Endometrium (tissue), 2 donors: ENCODE measurements around the gene KRT78.

Experiments used
- FAIRE-seq: peaks from 2 replicates; lab custom pipeline; 2012; peaks lifted over from hg19 to GRCh38; lab: Jason Lieb, UNC
- donor health status: control.
- donor health status: control.

Gene KRT78

DNA sequence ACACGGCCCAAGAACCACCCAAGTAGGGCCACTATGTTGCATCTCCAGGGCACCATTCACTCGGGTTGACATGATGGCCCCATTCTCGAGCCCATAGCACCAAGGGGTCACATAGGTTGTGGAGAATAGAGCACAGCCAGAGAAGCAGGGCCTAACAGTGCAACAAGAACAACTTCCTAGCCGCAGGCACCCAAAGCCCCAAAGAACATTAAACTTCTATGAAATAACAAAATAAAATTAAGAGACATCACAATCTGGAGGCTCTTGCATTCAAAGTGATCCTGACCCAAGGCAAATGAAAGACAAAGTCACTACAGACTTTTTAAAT, 36.8 kb downstream of the KRT78 start:
- FAIRE-seq: no peak

DNA sequence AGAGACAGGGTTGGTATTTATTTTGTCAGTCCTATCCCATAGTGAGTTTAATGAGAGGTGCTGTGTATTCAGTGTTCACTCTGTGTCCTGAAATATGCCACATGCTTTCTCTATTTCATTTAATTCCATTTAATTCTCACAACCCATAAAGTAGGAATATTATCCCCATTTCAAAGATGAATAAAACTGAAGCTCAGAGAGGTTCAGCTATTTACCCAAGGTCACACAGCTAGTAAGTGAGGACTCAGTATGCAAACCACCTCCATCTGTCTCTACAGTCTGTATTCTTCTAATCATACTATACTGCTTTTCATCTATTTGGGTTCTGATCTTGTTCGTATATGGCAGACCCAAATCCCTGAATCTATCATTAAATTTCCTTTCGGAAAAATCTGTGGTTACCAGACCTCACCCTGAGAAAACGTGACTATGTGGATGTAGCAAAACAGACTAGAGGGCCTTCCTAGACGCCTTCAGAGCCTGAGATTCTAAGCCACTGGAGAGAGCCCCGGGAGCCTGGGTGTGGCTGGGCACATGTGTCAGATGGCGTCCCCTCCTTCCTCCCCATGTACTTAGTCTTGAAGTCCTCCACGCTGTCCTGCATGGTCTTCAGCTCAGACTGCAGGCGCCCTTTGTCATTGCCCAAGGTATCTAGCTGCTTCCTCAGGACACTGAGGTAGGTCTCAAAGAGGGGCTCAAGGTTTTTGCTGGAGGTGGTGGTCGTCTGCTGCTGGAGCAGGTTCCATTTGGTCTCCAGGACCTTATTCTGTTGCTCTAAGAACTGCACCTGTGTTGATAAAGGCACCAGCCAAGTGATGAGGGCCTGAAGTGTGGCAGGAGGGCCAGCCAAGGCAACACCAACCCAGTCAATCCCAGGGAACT, 37.4 kb downstream of the KRT78 start:
- FAIRE-seq: no peak

DNA sequence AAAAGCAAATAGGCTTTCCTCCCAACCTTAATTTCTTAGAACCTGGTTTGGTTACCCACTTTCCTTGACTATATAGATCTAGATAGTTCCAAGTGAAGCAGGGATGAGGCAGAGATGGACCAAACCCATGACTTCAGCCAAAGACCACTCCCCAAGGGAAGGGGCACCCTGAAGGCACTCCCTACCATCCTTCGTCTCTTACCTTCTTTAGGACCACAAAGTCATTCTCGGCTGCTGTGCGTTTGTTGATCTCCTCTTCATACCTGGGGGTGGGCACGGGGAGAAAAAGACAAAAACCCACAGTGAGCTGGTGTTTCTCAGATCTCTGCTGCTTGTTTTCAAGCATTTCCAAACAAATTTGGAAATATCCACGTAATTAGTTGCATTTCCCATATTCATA, 38.2 kb downstream of the KRT78 start:
- FAIRE-seq: no peak

DNA sequence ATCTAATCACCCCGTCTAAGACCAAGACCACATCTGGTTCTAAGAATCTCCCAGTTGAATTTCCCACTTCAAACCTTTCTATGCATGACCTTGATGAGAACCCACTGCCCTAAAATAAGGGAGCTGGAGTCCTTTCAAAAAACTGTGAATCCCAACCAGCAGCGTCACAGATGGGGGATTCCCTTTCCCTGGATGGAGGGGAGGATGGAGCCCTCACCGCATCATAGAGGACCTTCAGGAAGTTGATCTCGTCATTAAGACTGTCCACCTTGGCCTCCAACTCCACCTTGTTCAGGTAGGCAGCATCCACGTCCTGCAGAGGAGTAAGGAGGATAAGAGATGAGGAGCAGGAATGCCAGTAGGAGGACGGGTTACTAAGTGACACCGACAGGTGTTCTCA, 39.6 kb downstream of the KRT78 start:
- FAIRE-seq: no peak

DNA sequence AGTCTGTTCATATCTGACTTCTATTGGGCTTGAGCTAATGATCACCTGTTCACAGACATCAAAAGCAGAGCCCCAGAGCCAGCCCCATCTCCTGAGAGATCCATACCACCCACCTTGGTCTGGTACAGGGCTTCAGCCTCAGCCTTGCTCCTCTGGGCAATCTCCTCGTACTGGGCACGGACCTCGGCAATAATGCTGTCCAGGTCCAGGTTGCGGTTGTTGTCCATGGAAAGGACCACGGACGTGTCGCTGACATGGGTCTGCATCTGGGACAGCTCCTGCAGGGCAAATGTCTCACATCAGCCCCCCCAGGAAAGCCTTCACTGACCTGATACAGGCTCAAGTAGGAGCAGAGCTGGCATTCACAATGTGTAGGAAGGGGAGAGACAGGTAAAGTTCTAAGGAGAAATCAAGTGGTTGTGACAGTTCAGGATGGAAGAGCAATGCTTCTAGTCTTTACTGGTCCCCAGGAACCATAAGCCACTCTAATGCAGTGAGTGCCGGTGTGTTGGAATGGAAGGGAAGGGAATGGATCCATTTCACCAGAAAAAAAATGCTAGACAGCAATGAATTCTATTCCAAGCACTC, 40.1 kb downstream of the KRT78 start:
- no peak for FAIRE-seq

DNA sequence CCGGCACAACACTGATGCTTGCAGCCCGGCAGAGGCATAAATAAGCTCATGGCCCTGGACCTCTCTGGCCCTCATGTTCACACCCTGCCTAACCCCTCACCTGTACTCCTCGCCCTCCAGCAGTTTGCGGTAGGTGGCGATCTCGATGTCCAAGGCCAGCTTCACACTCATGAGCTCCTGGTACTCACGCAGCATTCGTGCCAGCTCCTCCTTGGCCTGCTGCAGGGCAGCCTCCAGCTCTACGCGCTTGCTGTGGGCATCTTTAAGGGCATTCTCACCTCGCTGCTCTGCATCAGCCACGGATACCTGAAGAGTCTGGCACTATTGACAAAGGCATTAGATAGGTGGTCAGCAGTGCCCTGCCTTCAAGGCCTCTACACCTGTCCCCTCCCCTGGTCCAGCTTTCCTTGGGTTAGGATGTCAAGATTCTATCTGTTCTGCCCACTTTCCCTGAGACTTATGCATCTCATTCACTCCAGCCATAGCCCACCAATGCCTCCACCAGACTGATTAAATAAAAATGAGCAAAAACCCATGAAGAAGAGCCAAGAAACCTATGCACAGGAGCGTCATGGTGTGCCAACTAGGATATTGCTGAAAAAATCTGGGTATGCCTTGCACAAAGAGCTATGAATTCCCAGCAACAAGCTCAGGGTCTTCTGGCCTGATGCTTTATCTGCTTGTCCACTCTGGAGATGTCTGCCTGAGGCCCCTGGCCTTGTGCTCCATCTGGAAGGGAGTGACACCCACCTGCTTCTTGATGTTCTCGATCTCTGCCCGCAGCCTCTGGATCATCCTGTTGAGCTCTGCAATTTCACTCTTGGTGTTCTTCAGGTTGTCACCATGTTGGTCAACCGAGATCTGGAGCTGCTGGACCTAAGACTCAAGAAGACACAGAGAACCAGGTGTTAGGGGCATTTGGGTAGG, 41.0 kb downstream of the KRT78 start:
- no peak for FAIRE-seq

DNA sequence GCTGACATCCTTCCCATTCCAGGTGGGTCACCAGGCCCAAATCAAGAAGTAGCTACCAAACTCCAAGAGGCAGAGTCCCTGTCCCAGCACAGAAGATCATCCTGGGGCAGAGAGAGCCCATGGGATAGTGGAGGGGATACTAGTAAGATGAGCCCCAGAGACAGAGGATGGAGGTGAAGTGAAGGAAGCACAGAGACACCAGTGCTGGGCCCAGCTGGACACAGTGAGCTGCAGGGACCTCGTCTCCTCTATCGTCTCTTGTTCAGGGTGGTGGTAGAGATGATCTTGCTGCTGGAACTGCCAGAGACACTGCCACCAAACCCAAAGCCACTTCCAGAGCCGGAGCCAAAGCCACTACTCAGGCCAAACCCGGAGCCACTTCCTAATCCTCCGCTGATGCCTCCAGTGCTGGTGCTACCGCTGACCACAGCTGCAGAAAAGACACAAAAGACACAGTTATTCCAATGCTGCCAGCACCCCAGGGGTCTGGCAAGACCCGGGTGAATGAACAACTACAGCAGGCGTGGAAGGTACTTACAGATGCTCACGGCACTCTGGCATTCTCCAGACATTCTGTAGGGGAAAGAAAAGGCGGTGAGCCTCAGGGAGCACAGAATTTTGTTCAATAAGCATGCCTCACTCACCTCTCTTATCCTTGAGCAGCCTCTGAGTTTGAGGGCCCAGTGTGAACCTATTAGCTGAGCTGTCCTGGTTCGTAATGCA, 41.8 kb downstream of the KRT78 start:
- FAIRE-seq: no peak

DNA sequence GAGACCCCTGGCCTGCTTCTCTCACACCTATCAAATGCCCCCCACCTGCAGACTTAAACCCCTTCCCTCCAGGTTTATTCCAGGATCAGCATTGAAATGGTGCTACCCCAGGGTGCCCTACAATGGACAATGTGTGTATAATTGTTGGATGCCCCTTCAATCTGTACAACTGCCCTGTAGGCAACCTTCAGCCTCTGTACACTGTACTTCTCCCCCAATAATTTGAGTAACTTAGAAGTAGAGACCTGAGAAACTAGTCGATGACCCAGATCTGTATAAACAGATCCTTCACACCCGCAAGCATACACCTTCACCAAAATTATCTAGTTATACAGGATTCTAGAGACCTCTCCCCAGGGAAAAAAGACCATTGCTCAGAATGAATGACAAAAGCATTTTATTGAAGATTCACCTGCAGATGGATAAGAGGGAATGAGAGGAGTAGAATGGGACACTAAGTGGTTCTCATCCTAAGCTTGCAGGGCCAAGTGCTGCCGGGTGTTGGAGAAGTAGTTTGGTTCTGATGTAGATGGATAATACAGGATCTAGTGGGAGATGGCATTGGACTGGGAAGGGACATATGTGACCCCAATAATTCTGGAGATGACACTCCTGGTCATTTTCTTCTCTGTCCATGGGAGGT, 42.5 kb downstream of the KRT78 start:
- no peak for FAIRE-seq

DNA sequence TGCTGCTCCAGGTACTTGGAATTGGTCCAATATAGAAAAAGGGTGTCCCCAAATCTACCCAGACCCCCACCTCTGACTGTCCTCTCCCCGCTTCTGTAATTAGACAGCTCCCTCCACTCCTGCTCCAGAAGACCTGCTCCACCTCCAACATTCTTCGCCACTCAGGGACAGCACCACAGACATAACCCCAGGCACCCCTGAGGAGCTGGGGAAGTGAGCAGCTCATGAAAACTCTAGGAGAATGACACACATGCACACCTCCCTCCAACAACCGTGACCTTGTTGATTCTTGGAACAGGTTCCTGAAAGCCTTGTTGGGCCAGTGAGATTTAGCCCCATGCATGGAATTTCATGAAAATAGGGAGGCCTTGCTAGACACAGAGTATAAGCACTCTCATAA, 43.1 kb downstream of the KRT78 start:
- no peak for FAIRE-seq

DNA sequence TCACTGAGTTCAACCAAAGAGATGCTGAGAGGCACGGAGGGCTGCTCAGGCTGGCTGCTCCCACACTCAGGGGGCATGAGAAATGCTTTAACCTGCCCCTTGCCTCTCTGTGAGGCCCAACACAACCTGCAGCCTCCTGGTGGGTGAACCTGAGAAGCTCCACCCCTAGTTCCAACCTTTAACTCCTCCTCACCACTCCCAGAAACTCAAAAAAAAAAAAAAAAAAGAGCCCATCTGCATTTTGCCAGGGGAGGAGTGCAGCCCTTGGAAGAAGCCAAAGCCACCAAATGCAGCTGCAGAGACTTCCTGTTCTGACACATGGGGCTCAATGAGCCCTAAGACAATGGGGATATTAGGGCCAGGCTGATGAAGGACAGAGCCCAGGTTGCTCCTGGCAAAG, 43.8 kb downstream of the KRT78 start:
- FAIRE-seq: no peak

DNA sequence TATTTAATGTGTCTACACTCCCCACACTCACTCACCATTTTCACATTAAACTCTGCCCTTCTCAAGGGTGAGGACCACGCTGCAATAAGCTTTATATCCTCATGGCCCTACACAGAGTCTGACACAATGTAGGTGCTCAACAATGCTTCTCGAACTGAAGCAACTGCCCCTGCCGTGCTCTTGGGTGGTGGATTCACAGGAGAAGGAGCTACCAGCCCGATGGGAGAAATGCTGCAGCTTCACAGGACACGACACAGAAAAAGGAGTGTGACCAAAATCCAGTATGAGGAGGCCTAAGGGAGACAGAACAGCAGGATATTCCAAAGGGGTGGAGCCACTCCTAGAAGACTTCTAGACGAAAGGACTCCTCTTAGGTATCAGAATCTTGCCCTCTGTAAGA, 46.4 kb downstream of the KRT78 start:
- FAIRE-seq: no peak

DNA sequence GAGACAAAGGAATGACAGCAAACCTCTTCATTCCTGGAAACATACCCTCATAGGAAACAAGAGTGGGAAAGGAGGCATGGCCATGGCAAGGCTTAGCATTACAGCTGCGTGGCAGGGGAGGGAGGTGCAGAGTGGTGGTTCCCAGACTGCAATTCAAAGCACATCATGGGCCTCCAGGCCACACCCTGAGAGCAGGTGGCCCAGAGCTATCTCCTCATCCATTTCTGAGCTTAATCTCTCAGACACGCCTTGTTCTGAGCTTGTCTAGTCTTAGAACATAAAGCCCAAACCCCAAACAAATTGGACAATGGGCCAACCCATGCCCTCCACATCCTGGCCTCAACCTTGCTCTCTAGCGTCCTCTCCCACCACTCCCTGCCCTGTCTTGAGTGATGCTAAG, 47.0 kb downstream of the KRT78 start:
- no peak for FAIRE-seq

DNA sequence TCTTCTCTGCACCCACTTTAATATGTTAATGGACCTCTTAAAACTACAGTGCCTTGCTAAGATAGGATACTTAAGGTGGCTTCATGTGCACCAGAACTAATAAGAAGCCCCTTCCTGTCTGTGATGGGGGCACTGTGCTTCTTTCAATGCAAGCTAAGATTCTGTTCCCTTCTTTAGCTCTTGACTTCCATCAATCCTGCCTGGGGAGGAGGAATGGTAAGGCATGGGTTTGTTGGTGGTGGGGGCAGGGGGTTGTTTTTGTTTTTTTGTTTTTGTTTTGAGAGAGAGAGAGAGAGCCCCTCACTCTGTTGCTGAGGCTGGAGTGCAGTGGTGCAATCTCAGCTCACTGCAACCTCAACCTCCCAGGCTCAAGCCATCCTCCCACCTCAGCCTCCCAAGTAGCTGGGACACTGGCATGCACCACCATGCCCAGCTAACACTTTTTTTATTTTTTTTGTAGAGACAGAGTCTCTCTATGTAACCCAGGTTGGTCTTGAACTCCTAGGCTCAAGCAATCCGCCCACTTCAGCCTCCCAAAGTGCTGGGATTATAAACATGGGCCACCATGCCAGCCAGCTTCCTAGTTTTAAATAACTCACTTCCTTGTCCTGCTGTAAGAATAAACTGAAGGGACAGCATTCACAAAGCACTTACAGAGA, 48.4 kb downstream of the KRT78 start:
- no peak for FAIRE-seq

DNA sequence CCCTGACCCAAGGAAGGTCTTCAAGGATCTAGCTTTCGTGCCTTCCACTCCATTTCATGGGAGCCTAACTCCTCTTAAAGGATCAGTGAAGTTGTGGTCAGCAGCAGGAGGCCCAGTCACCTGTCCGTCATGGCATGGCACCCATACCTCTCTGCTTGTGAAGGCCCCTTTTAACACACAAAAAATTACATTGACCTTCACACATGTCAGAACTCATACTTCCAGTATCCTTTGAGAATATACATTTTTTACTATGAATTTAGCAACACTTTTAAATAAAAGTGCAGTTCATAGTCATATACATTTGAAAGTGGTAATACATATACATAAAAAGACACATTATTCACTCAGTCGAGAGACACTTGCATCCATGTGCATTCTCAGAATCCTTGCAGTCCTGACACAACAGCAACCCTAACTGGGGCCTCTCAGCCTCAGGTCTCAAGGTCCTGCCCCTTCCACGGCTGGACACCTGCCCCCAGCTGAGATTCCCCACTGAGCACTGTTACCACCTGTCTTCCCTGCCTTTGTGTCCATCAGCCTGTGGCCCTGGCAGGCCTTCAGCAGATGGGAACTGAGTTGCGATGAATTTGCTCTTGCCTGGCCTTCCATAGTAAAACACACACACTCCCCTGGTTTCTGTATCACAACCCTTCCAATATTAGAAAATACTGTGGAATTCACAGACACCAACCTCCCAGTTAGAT, 49.1 kb downstream of the KRT78 start:
- no peak for FAIRE-seq

DNA sequence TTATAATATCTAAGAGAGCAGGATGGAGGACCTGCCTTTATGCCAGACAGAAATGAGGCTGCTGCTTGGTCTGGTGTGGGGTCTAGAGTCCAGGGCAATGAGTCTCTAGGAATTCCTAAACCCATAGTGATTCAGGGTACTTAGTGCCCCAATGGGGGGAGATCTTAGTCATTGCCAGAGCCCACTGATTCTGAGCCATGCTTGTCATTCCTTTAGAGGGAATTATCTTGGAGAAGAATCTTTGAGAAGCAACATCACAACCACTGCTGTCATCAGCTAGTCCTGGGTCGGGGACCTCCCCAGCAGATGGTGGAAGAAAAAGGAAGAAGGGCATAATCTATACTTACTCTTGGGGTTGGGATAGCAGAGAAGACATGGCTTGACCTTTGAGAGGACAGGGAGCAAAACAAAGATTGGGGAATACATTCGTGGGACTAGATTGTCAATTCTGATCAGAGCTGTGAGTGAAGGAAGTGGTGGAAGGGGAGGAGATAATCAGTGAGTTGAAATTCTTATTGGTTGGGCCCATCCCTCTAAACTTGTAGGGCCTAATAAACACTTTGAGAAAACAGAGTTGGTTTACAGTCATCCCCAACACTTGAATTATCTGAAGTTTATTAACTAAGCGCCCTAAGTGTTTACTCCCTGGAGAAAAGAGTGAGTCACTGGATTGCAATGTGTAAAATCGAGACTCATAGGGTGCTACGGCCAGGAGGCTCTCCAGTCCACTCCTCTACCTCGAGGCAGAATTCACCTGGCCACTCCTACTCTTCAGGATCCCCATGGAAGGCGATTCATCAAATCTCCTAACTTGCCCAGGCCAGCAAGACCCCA, 49.9 kb downstream of the KRT78 start:
- no peak for FAIRE-seq

DNA sequence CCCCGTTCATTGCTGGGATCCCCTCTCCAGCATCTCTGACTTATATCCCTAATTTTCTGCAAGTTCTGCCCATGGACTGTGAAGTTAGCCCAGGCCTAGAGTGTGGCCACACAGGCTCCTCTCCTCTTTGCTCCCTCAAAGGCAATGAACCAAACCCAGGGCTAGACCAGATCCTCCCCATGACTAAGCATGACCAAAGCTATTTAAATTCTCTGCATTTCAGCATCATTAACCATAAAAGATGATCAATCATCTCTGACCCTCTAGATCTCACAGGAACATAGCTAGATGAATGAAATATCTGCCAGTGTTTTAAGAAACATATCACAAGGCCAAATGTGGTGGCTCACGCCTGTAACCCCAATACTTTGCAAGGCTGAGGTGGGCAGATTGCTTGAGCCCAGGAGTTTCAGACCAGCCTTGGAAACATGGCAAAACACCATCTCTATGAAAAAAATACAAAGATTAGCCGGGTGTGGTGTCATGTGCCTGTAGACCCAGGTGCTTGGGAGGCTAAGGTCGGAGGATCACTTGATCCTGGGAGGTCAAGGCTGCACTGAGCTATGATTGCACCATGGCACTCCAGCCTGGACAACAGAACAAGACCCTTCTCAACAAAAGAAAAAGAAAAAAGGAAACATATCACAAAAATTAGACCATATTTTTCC, 50.7 kb downstream of the KRT78 start:
- FAIRE-seq: no peak

DNA sequence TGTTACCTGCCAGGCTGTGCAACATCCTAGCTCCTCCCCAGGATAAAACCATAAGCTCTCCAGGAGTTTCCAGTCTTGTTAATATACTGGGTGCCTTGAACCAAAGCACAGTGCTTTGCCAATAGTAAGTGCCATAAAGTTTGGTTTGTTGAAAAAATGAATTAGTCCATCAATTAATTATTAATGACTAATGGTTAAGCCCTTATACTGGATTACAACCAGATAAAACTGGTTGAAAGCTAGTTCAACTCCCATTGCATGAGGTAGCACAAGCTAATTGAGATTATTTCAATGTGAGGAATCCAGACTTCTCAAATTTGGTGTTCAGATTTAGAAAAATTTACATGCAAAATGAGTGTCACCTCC, 51.3 kb downstream of the KRT78 start:
- FAIRE-seq: no peak

DNA sequence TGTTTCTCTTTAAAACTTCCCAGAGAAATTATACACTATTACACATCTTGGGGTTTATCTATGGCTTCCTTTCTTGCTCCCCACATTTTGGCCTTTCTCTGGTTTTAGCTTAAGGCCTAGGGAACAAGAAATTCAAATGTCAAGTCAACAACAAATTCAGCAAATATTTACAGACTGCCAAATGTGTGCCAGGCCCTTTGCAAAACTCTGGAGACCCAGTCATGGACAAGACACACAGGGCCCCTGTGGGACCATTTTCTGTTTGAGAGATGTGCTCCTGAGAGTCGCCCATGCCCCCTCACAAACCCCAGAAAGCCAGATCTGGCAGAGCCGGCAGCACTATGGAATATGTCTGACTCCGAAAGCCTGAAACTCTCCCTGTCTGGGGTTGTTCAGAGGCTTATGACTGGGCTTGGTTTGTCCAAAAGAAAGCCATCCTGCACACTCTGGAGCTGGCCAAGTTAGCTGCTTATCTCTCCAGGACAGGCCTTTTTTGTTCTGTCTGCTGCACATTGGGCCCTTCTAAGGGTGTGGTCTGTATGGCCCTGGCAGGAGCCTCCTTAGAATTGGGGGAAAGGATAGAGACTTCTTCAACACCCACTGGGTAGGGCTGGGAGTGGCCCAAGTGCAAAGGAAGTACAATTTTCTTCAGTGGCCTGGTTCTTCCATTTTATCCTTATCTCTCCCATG, 51.8 kb downstream of the KRT78 start:
- FAIRE-seq: no peak

DNA sequence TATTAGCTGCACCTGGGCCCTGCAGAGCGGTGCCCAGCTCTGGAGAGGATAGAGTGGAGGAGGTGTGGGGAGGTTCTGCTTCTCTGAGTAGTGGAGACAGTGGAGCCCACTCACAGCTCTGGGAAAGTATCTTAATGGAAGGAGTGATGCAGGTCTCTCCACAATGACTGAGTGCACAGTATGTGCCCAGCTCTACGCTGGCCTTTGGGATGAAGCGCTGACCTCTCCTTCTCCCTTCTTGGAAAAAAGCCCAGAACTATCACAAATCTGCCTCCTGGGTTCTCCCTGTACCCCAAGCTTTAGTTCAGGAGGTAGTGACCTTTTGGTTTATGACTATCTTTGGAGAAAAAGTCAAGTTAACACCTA, 52.4 kb downstream of the KRT78 start:
- no peak for FAIRE-seq
